ENCODE results near the gene METRNL. TPM values are rescaled to one million over a fixed set of nuclear protein-coding genes. Genes with fewer than 3 reads are reported as not detected.
"Not testable (repeated sequence)": the region's sequence is repeated elsewhere in the genome, so short reads cannot be mapped to it uniquely, and the experiment has no call there.

Gene METRNL
- total and polyA plus RNA-seq, 2 experiments from 2014 or later, result 30.0 to 44.1 TPM

- no peak for TF ChIP-seq CTCF (IDR thresholded peaks at IDR 0.05; ENCODE audit: low read depth, low read length)
- no peak for DNase-seq (ENCODE audit: low read depth in 1 of 2, low spot score in 1 of 2)
- Histone ChIP-seq H3K4me1 (ENCODE audit: low read depth) (no peaks in the 10 kb centered on the region), H3K27ac (no peak overlapping the region), H3K36me3 (no peaks in the 10 kb centered on the region), H3K4me3 (no peak overlapping the region), H3K9me3 (ENCODE audit: low read depth) (no peaks in the 10 kb centered on the region), H3K27me3 (no peaks in the 10 kb centered on the region)
Observed at GRCh38 chr17:83136156-83136555, 56.7 kb downstream of the METRNL start.

GRCh38 chr17:83136931-83137330 is 57.5 kb downstream of the METRNL start:
- no peaks in the 10 kb centered on the region for H3K36me3 ChIP-seq
- H3K4me1 ChIP-seq (ENCODE audit: low read depth), result no peaks in the 10 kb centered on the region
- no peak for TF ChIP-seq CTCF (IDR thresholded peaks at IDR 0.05; ENCODE audit: low read depth, low read length)
- H3K27ac ChIP-seq, result no peak overlapping the region
- H3K4me3 ChIP-seq, result no peak overlapping the region
- no peaks in the 10 kb centered on the region for H3K27me3 ChIP-seq
- no peaks in the 10 kb centered on the region for H3K9me3 ChIP-seq (ENCODE audit: low read depth)
- no peak for DNase-seq (ENCODE audit: low read depth in 1 of 2, low spot score in 1 of 2)

GRCh38 chr17:83137523-83137922 is 58.1 kb downstream of the METRNL start:
- Histone ChIP-seq H3K27me3 (no peaks in the 10 kb centered on the region), H3K4me3 (no peak overlapping the region), H3K36me3 (no peaks in the 10 kb centered on the region), H3K27ac (no peak overlapping the region), H3K4me1 (ENCODE audit: low read depth) (no peaks in the 10 kb centered on the region), H3K9me3 (ENCODE audit: low read depth) (no peaks in the 10 kb centered on the region)
- no peak for TF ChIP-seq CTCF (IDR thresholded peaks at IDR 0.05; ENCODE audit: low read depth, low read length)
- DNase-seq (ENCODE audit: low read depth in 1 of 2, low spot score in 1 of 2), result no peak

GRCh38 chr17:83138820-83139219 is 59.4 kb downstream of the METRNL start:
- H3K9me3 ChIP-seq (ENCODE audit: low read depth), result no peaks in the 10 kb centered on the region
- H3K4me1 ChIP-seq (ENCODE audit: low read depth), result no peaks in the 10 kb centered on the region

GRCh38 chr17:83139541-83140248 is 60.3 kb downstream of the METRNL start:
- not testable (repeated sequence) for DNase-seq (ENCODE audit: low read depth in 1 of 2, low spot score in 1 of 2); H3K27me3 ChIP-seq; H3K9me3 ChIP-seq (ENCODE audit: low read depth); H3K27ac ChIP-seq; H3K36me3 ChIP-seq; H3K4me3 ChIP-seq; H3K4me1 ChIP-seq (ENCODE audit: low read depth)

More at GRCh38 chr17:83138820-83139219, 59.4 kb downstream of the METRNL start:
- no peak for DNase-seq (ENCODE audit: low read depth in 1 of 2, low spot score in 1 of 2)
- no peak overlapping the region for H3K27ac ChIP-seq
- no peaks in the 10 kb centered on the region for H3K36me3 ChIP-seq
- H3K4me3 ChIP-seq, result no peak overlapping the region
- H3K27me3 ChIP-seq, result no peaks in the 10 kb centered on the region
- TF ChIP-seq CTCF (IDR thresholded peaks at IDR 0.05; ENCODE audit: low read depth, low read length), result no peak

GRCh38 chr17:83140249-83140566 is 60.8 kb downstream of the METRNL start:
- not testable (repeated sequence) for H3K27ac ChIP-seq; DNase-seq (ENCODE audit: low read depth in 1 of 2, low spot score in 1 of 2); H3K27me3 ChIP-seq; H3K4me1 ChIP-seq (ENCODE audit: low read depth); H3K4me3 ChIP-seq; H3K36me3 ChIP-seq; H3K9me3 ChIP-seq (ENCODE audit: low read depth)

GRCh38 chr17:83142619-83143018 is 63.2 kb downstream of the METRNL start:
- Histone ChIP-seq H3K27ac (no peak overlapping the region), H3K36me3 (no peaks in the 10 kb centered on the region), H3K4me1 (ENCODE audit: low read depth) (no peaks in the 10 kb centered on the region), H3K27me3 (no peaks in the 10 kb centered on the region), H3K9me3 (ENCODE audit: low read depth) (no peaks in the 10 kb centered on the region), H3K4me3 (no peak overlapping the region)
- DNase-seq (ENCODE audit: low read depth in 1 of 2, low spot score in 1 of 2), result no peak
- TF ChIP-seq CTCF (IDR thresholded peaks at IDR 0.05; ENCODE audit: low read depth, low read length), result no peak

Data from cardiac muscle cell (in vitro differentiated cells and primary cell).